SU-DHL-6 (cell line): Measurements from ENCODE around the gene TSPY4.
"Not testable (repeated sequence)": the region's sequence is repeated elsewhere in the genome, so short reads cannot be mapped to it uniquely, and the experiment has no call there.

ENCODE experiments used
- H2AFZ ChIP-seq: fragments of 200-600 bp; sonication (generic); 2 replicates; pipeline ENCODE4 v1.6.1; 2014; ENCODE audit warnings: low read depth, mild to moderate bottlenecking, moderate library complexity, mixed read lengths, antibody characterized with exemption, low read length; ENCODE audit not compliant: severe bottlenecking
- H3F3A ChIP-seq: fragments of 200-600 bp; shearing (Covaris generic); 2 replicates; pipeline ENCODE4 v1.6.0; 2016; ENCODE audit warnings: antibody characterized with exemption, mild to moderate bottlenecking; ENCODE audit not compliant: insufficient read depth
- H3K27ac ChIP-seq: fragments of 200-600 bp; sonication (generic); 2 replicates; pipeline ENCODE4 v1.5.1; 2016; ENCODE audit warnings: low read depth, mild to moderate bottlenecking, low read length, moderate library complexity, mixed read lengths
- H3K27me3 ChIP-seq: fragments of 200-600 bp; sonication (generic), shearing (Covaris generic); 2 replicates; pipeline ENCODE4 v1.6.0; 2014; ENCODE audit warnings: mild to moderate bottlenecking, low read length
- H3K36me3 ChIP-seq: fragments of 200-600 bp; sonication (generic); 2 replicates; pipeline ENCODE4 v1.6.1; 2014; ENCODE audit warnings: mild to moderate bottlenecking, low read length, mixed read lengths
- H3K4me2 ChIP-seq: fragments of 300-600, 200-600 bp; shearing (Covaris generic), sonication (generic); 2 replicates; pipeline ENCODE4 v1.6.0; 2014; ENCODE audit warnings: low read length, low read depth, mild to moderate bottlenecking; ENCODE audit not compliant: poor library complexity, severe bottlenecking
- H3K4me3 ChIP-seq: fragments of 200-600 bp; sonication (generic); 2 replicates; pipeline ENCODE4 v1.5.1; 2014; ENCODE audit warnings: antibody characterized with exemption, low read length, mild to moderate bottlenecking, mixed read lengths; ENCODE audit not compliant: insufficient read depth, poor library complexity, severe bottlenecking
- H3K79me2 ChIP-seq: fragments of 200-600 bp; sonication (generic); 2 replicates; pipeline ENCODE4 v1.6.1; 2014; ENCODE audit warnings: mild to moderate bottlenecking, low read length, moderate library complexity; ENCODE audit not compliant: insufficient read depth
- H3K9ac ChIP-seq: fragments of 200-600 bp; sonication (generic); 2 replicates; pipeline ENCODE4 v1.7.0; 2014; ENCODE audit warnings: mild to moderate bottlenecking, low read length
- H3K9me2 ChIP-seq: fragments of 200-600 bp; sonication (generic); replicated peaks from 2 replicates; pipeline ENCODE4 v1.6.1; 2014; ENCODE audit warnings: low read length; ENCODE audit not compliant: insufficient read depth
- H3K9me3 ChIP-seq: fragments of 200-600 bp; sonication (generic); 2 replicates; pipeline ENCODE4 v1.6.1; 2014; ENCODE audit warnings: low read length, mixed read lengths; ENCODE audit not compliant: insufficient read depth
- H4K20me1 ChIP-seq: fragments of 200-600 bp; sonication (generic); 2 replicates; pipeline ENCODE4 v1.6.1; 2014; ENCODE audit warnings: low read depth, mild to moderate bottlenecking, antibody characterized with exemption, low read length, moderate library complexity, mixed read lengths
- EZH2phosphoT487 ChIP-seq: fragments of 200-600 bp; sonication (generic), shearing (Covaris generic); conservative IDR thresholded peaks from 2 replicates; pipeline ENCODE4 v1.6.1; 2018; ENCODE audit warnings: mild to moderate bottlenecking, antibody characterized with exemption, low read length, moderate library complexity, mixed read lengths

TSPY4 gene, protein sequence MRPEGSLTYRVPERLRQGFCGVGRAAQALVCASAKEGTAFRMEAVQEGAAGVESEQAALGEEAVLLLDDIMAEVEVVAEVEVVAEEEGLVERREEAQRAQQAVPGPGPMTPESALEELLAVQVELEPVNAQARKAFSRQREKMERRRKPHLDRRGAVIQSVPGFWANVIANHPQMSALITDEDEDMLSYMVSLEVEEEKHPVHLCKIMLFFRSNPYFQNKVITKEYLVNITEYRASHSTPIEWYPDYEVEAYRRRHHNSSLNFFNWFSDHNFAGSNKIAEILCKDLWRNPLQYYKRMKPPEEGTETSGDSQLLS

GRCh38 chrY:9337164-9337563, at the start of gene TSPY4:
Gene TSPY4 (plus strand): TSS chrY:9337464. CDS start chrY:9337510, 46 bp downstream.
- H3K9ac ChIP-seq, H3K4me3 ChIP-seq, H4K20me1 ChIP-seq, H3K9me3 ChIP-seq, H3K79me2 ChIP-seq, H2AFZ ChIP-seq, H3K9me2 ChIP-seq, H3F3A ChIP-seq, H3K27me3 ChIP-seq, H3K36me3 ChIP-seq, H3K27ac ChIP-seq, H3K4me2 ChIP-seq: not testable (repeated sequence)

GRCh38 chrY:9320996-9321395, 16.3 kb upstream of the TSPY4 start:
- no peaks in the 10 kb centered on the region for H3K9me3 ChIP-seq

GRCh38 chrY:9357497-9357896, 20.2 kb downstream of the TSPY4 start, which contains the start of gene TSPY8:
Gene TSPY8 (plus strand): TSS chrY:9357797. CDS start chrY:9357843, 46 bp downstream.
- not testable (repeated sequence) for H3K79me2 ChIP-seq

More at GRCh38 chrY:9320996-9321395, 16.3 kb upstream of the TSPY4 start:
- Histone ChIP-seq H3K27me3 (no peaks in the 10 kb centered on the region), H3K9ac (no peak overlapping the region), H3K27ac (no peak overlapping the region), H2AFZ (no peak overlapping the region), H3K9me2 (no peaks in the 10 kb centered on the region), H3F3A (no peaks in the 10 kb centered on the region), H3K36me3 (no peaks in the 10 kb centered on the region), H3K4me2 (no peak overlapping the region), H3K79me2 (no peaks in the 10 kb centered on the region), H4K20me1 (no peaks in the 10 kb centered on the region), H3K4me3 (no peak overlapping the region)
- TF ChIP-seq EZH2phosphoT487 = no peak

More at GRCh38 chrY:9357497-9357896, 20.2 kb downstream of the TSPY4 start, which contains the start of gene TSPY8:
- not testable (repeated sequence) for H4K20me1 ChIP-seq, H3K27ac ChIP-seq, H3K36me3 ChIP-seq, H3F3A ChIP-seq, H3K9me2 ChIP-seq, H3K9me3 ChIP-seq, H2AFZ ChIP-seq, H3K4me3 ChIP-seq, H3K27me3 ChIP-seq, H3K4me2 ChIP-seq, H3K9ac ChIP-seq
